HuH-7.5 (cell line): ENCODE data around the gene ALOX5.

Source experiments
- DNase-seq: peaks from one replicate; pipeline ENCODE4 v3.0.0; 2011; ENCODE audit warnings: low spot score

ALOX5 gene

GRCh38 chr10:45443101-45444009 is 69.3 kb downstream of the ALOX5 start:
- DNase-seq = no peak

DNA sequence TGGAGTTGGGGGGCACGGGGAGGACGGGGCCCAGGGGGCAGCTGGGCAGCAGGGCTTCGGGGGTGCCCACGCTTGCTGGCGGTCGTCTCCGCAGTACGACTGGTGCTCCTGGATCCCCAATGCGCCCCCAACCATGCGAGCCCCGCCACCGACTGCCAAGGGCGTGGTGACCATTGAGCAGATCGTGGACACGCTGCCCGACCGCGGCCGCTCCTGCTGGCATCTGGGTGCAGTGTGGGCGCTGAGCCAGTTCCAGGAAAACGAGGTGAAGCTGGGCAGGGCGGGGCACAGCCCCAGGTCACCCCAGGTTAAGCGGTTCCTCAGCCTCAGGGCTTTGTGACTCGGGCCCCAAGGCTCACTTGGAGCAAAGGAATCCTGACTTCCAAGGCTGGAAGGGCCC is 70.0 kb downstream of the ALOX5 start:
- DNase-seq = no peak

GRCh38 chr10:45444976-45445898 is 71.2 kb downstream of the ALOX5 start:
- no peak for DNase-seq

DNA sequence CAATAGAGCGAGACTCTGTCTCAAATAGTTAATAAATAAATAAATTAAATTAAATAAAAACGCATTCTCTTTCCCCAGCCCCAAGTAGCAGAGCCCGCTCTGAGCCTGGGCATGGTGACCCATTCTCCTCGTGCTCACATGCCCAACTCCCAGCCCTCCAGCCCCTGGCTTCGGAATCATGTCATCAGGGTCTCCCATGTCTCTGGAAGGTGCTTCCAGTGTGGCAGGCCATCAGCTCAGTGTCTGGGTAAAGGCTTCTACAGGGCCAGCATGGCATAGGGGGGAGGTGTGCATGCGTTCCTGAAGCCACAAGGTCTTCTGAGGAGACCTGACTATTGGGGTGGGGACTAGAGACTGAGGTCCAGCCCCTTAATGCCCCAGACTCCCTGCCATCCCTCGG is 72.8 kb downstream of the ALOX5 start:
- DNase-seq = no peak

DNA sequence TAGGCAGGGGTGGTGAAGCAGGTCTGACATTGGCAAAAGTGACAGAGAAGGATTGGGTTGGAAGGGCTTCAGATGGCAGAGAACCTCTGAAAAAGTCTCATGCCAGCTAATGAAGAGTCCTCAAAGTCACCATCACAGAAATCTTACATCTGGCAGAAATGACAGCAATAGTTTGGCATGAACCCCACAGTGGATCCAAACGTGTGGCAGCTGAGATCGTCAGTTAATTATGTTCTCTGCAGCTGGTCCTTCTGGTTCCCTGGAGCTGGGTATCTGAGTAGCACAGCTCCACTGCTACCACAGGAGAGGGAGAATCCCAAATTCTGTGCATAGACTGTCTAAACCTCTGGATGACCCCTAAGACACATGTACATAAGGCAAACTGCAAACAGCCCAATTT is 73.4 kb downstream of the ALOX5 start:
- DNase-seq = no peak

GRCh38 chr10:45450866-45451265 is 76.8 kb downstream of the ALOX5 start:
- DNase-seq = no peak

GRCh38 chr10:45451407-45451806 is 77.4 kb downstream of the ALOX5 start:
- no peak for DNase-seq

- DNase-seq = no peak
These were observed 78.3 kb downstream of the ALOX5 start for GRCh38 chr10:45452268-45452667.

DNA sequence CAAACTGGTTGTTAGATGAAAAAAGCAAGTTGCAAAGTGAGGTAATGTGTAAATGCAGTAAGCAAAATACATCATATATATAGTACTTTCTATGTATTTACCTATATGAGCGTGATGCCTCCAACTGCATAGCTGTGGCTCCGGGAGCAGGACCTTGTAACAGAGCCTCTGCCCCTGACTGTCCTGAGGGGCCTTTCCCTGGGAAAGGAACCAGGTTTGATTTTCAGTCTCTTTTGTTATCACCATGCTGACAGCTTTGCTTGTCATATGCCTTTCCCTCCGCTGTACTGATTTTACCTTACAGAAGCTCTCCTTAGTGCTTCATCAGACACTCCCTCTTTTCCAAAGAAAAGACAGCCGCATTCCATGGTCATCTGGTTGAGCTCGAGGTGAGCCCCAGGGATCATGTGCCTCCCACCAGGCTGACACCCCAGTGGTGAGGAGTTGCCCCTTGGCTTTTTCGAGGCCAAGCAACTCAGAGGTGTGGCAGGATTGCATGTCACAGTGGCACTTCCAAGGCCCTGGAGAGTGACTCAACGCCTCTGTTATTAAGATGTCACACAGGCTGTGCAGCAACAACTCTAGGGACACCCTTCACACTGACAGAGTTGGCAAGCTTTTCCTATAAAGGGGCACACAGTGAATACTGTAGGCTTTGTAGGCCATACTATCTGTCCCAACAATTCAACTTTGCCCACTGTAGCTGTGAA is 78.9 kb downstream of the ALOX5 start:
- DNase-seq = no peak

- DNase-seq = no peak
These were observed 79.7 kb downstream of the ALOX5 start for GRCh38 chr10:45453639-45454255.

GRCh38 chr10:45454262-45454661 is 80.2 kb downstream of the ALOX5 start:
- DNase-seq = no peak

- no peak for DNase-seq
These were observed 80.8 kb downstream of the ALOX5 start for GRCh38 chr10:45454859-45455258.

DNA sequence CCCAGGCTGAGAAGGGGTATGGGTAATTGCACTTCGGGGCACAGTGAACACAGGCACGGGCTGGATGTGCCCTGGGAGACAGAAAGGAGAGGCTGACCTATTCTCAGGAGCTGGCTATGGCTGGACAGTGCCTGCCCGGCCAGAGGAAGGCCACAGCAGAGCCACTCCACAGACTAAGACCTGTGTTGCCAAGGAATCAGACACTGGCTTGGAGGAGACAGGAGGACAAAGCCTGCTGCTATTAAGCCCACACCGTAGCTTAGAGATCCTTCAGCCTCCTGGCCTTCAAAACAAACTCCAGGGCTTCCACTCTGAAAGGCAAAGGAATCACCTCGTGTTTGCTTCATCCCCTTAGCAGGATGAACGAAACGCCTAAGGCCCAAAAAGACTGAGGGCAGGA is 82.2 kb downstream of the ALOX5 start:
- DNase-seq = no peak

- no peak for DNase-seq
These were observed 82.8 kb downstream of the ALOX5 start for GRCh38 chr10:45456822-45457221.

DNA sequence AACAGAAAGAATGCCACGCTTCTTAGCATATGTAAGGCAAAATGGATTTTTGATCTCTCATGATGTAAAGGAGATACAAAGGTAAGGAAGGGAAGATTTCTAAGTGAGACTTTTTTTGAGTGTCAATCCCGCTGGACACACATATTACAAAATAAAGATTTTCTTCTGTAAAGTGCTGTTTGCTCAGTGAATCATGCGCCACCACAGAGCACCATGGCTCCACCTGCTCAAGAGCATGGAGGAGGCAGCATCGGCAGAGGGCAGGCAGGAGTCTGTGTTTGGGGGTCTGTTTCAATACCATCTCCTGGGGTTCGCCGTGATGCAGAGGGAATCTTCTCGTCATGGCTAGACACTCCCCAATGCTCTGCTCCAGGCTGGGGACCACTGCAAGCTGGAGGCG is 83.5 kb downstream of the ALOX5 start:
- DNase-seq = no peak

GRCh38 chr10:45460235-45460878 is 86.3 kb downstream of the ALOX5 start:
- no peak for DNase-seq

DNA sequence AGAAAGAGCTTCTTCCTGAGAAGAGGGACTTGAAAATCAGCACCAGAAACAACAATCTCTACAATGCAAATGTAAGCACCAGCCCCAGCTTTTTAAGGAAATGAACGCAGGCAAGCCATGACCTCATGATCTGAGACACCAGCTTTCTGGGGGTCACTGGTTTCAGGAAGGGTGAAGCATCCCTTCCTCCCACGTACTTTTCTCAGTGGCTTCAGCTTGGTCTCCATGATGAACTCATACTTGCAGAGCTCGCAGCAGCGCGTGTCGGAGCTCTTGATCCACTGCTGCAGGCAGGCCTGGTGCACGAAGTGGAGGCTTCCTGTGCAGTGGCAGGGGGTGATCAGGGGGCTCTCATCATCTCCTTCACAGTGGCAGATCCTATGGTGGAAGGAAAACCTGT is 87.0 kb downstream of the ALOX5 start:
- DNase-seq = no peak

DNA sequence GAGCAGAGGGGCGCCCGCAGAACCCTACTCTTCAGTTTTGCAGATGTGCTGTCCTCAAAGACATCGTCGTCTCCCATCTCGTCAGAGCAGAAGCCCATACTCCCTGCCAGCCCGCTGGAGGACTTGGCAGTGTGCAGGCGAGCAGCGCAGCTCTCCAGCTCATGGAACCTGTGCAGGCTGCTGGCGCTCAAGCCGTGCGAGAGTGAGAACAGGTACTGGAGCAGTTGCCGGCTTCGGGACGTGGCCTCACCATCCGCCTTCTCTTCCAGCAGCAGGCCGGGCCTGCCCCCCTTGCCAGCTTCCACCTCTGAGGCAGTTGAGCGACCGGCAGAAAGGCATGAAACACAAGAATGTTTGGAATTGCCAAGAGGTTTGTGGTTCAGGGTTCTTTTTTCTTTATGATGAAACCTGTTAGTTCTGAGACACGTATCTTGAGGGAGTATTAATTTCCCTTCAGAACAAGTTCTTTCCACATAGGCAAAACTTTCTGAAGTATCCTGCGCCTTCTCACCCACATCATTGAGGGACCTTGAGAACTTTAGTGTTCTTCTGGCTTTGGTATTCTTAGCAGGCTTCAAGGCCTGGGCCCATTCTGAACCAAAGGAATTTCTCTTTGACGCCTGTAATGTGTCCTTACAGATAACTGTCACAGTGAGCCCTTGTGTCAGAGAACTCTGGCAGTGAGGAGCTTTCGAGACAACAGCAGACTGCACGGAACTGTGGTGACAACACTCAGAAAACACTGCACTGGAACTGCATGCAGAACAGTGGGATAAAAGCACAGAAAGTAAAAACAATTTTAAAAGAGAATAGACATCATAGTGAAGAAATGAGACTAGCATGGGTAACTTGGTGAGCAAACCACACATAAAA is 89.5 kb downstream of the ALOX5 start:
- DNase-seq = no peak

DNA sequence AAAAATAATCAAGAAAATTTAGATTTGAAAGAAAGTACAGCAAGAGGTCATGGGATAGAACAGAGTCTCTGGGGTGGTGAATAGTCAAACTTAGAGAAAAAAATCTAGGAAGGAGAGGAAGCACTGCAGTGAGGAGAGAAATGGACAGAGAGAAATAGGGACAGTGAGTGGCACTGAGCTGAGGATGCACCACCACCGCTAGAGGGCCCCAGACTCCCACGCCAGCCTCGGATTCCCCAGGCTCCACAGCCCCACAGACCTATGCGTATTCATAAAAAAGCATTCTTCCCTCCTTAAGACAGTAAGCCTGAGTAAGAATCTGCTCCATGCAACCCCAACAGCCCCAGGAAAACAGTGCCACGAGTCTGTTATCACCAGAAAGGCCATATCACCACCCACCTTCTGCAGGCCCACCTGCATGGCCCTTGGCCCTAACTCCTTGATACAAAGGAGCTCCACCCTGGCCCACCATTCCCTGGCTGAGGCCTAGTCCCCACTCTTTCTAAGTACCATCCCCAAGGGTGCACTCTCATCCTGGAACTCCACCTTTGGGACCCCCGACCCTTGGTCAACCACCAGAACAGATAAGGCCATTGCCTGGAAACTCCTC is 91.0 kb downstream of the ALOX5 start:
- DNase-seq = peak; percentile 81

DNA sequence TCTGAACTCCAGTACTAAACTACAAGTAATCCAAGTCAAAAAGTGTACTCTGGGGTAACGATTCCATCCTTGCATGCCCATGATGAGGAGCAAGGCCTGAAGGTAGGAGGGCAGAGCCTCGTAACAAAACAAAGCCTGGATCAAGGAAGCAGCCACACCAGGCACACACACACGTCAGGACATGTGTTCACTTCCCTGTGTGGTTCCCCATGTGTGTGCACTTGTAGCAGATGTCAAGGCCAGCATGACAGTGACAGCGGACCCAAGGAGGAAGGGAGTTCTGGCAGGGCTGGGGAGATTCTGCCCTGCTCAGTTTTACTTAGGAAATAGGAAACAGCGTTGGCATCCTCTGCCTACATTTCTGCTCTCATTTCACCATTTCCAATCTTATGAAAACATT is 92.8 kb downstream of the ALOX5 start:
- DNase-seq = no peak
